ENCODE data around the gene PIP5KL1.

PIP5KL1 gene

DNA sequence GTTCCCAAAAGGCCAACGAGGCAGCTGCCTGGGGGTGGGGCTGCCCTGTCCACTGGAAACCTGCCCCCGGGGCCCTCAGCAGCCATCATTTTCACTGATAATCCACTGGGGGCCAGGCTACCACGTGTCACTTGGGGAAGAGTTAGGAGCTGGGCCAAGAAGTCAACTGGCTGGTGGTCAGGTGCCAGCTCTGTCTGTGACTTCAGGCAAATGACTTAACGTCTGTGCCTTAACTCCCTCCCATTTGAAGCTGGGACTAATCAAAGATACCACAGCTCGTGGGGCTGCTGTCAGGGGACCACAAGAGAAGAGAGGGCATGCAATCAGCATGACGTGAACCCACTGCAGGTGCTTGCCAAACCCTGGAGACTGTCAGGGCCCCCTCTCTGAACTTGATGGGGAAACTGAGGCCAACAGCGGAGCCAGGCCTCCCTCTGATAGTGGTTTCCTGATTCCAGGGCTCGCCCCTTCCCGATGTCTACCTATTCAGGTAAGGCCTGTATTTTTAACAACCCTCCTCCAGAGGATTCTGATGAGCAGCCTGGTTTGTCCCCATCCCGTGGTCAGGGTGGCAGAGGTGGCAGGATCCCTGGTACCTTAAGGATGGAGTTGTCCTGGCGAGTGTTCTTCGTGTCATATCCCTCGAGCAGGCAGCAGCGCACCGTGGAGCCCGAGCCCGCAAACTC lies 19.4 kb upstream of the PIP5KL1 start:
- DNase-seq (ENCODE audit: low spot score), result no peak

GRCh38 chr9:127947841-127948710 lies 17.5 kb upstream of the PIP5KL1 start:
- DNase-seq (ENCODE audit: low spot score), result no peak

DNA sequence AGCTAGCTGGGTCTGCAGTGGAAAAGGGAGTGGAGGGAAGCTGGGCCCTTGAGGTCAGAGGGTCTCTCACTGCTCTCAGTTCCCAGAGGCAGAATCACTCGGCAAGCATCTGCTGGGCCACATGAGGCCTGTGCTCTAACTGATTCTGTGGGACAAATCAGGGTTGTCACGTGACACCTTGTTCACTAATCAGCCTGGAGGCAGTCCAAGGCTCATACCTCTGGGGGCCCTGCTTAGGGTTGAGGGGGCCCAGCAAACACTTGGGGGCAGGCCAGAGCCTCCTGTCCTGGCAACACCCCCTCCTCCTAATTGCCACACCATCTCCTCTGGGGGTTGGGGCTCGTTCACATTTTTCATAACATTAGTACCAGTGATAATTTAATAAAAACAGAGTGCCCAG lies 16.2 kb upstream of the PIP5KL1 start:
- no peak for DNase-seq (ENCODE audit: low spot score)

DNA sequence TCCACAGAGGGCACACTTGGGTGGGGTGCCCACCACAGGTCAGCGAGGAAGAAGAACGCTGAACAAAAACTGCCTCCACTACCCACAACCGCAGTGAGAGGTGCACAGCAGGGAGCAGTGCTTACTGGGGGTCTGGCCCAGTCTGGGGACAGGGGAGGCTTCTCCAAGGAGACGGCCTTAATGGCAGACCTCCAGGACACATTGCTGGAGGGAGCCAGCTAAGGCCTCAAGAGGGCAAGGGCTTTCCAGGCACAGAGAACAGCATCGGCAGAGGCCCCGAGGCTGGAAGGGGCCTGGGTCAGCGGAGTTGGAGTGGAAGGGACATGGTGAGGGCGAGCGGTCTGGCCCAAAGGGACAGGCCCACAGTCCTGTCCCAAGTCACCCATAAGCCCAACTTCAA lies 15.4 kb upstream of the PIP5KL1 start:
- no peak for DNase-seq (ENCODE audit: low spot score)

- no peak for DNase-seq (ENCODE audit: low spot score)
These were observed 14.8 kb upstream of the PIP5KL1 start for GRCh38 chr9:127945338-127945737.

GRCh38 chr9:127944586-127945218 lies 14.1 kb upstream of the PIP5KL1 start:
- no peak for DNase-seq (ENCODE audit: low spot score)

- no peak for DNase-seq (ENCODE audit: low spot score)
These were observed 13.2 kb upstream of the PIP5KL1 start for GRCh38 chr9:127943731-127944144.

DNA sequence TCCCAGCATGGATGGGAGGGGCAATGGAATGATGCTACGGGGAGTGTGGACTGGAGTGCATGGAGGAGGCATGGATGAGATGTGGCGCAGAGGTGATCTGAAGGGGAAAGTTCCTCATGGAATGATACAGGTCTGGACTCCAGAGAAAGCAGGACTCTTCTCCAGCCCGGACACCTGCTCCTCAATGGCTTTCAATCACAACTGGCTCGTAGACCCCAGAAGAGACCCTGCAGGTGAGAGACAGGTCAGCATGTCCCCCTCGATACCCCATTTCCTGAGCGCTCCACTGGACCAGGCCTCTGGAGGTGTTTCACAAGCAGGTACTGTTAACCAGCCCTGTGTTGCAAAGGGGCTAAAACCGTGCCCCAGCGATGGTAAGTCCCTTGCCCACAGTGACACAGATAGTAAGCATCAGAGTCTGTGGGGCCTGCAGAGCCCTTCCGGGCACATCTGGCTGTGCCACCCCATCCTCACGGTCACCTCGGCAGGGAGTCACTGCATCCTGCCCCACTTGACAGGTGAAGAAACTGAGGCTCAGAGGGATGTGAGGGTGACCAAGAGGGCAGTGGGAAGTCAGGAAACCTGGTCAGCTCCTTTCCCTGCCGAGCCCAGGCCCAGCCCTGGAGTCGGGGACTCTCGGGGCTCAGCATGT lies 12.6 kb upstream of the PIP5KL1 start:
- no peak for DNase-seq (ENCODE audit: low spot score)

DNA sequence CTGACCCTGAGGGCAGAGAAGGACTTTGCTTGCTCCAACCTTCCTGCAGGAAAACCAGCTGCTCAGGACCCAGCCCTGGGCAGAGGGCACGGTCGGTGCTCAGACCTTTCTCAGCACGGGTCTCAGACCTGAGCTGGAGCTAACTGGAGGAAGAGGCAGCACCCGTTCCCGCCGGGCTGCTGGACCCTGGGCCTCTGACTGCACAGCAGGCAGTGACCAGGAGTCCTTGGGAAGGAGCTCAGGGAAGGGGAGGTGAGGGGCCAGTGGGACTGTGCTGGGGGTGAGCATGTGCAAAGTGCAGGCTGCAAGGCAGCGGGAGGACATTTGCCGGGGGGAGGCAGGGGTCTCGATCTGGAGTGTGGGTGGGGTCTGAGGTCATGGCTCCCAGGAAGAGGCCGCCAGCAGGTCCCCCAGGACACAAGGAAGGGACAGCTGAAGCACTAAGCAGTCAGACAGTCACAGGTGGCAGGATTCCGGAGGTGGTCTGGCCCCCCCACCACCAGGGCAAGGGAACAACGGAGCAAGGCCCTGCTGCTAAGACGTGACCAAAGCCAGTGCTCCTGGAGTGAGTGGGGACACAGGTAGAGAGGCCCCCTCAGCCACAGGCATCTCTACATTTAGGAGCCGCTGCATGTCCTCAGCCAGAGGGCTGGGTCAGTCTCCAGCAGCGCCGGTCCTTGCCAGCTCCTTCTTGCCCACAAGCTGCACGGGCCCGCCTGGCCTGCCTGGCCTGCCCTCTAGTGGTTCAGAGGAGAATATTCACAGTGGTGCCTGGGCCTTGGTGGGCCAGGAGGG lies 11.8 kb upstream of the PIP5KL1 start:
- DNase-seq (ENCODE audit: low spot score), result no peak

- no peak for DNase-seq (ENCODE audit: low spot score)
These were observed 11.3 kb upstream of the PIP5KL1 start for GRCh38 chr9:127941961-127942215.

- DNase-seq (ENCODE audit: low spot score), result no peak
These were observed 10.7 kb upstream of the PIP5KL1 start for GRCh38 chr9:127941062-127941960.

- DNase-seq (ENCODE audit: low spot score), result no peak
These were observed 10.0 kb upstream of the PIP5KL1 start for GRCh38 chr9:127940593-127940992.

- DNase-seq (ENCODE audit: low spot score), result no peak
These were observed 7.7 kb upstream of the PIP5KL1 start for GRCh38 chr9:127938298-127938690.

GRCh38 chr9:127937388-127938297 lies 7.1 kb upstream of the PIP5KL1 start, which contains the start of gene DPM2:
Gene DPM2, minus strand, starts transcription at chr9:127937854. Its CDS starts 34 bp downstream, at chr9:127937820.
- peak; percentile 88 for DNase-seq (ENCODE audit: low spot score)

GRCh38 chr9:127937056-127937387 lies 6.4 kb upstream of the PIP5KL1 start:
- no peak for DNase-seq (ENCODE audit: low spot score)

- no peak for DNase-seq (ENCODE audit: low spot score)
These were observed 5.8 kb upstream of the PIP5KL1 start for GRCh38 chr9:127936347-127936852.

DNA sequence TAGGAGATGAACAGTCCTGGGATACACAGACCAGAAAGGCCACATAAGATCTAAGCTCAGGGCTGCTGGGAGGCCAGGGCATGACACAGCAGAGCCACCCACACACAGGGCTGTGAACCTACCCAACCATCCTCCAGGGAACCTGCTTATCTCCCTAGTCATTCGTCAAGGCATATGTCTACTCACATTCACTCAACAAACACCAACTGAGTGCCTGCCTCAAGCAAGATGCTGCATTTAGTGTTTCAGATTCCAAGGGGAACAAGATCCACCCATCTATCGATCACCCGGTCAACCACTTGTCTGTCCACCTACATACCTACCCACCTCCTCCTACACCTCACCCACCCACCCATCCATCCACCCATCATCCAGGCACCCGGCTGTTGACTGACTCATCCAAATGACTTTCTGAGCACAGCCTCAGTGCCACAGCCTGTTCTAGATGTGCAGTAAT lies 5.2 kb upstream of the PIP5KL1 start:
- DNase-seq (ENCODE audit: low spot score), result no peak

DNA sequence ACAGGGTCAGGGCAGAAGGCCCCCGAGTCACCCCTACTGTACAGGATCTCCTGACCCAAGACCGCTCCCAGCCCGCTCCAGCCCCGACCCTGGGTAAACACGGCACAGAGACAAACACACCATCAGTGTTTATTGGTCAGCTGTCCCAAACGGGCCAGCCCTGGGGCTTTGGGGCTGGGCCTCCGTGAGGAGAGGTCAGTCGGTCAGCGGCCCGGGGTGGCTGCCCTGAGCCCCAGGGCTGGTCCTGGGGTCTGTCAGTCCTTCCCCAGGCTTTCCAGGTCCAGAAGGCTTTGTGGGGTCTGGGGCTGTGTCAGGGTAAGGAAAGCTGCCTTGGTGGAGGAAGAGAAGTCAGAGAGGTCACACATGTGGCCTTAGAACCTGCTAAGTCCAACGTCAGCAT lies 4.4 kb upstream of the PIP5KL1 start:
- no peak for DNase-seq (ENCODE audit: low spot score)

DNA sequence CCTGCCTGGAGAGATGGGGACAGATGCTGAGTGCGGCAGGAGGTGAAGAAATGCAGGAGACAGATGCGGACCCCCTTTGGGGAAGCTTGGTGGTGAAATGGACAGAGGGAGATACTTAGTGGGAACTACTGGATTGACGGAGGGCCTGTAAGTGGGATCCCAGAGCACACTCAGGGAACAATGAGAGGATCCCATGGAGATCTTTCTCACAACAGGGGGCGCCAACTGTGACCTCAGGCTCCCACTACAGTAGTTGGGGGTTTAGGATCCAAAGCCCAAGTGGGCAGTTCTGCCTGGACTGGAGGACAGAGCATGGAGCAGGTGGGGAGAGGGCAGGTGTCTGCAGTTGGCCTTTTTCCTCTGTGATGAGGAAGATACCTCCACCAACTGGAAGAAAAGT lies 3.7 kb upstream of the PIP5KL1 start:
- no peak for DNase-seq (ENCODE audit: low spot score)

Measured in left forelimb (tissue), 1 donor.